GM13976 (cell line): ENCODE results near the gene PRR35.

ENCODE experiments used
- DNase-seq: peaks from one replicate; pipeline ENCODE4 v3.0.0; 2012; ENCODE audit warnings: low spot score
- CTCF ChIP-seq: IDR thresholded peaks from 2 replicates; pipeline ENCODE4 v1.5.1; 2012; ENCODE audit warnings: borderline replicate concordance, mild to moderate bottlenecking; ENCODE audit not compliant: insufficient read depth; ENCODE audit errors: extremely low read depth, missing control alignments, control extremely low read depth
- in situ Hi-C: fragments of 300-500 bp; cut with MboI; formaldehyde crosslinking; loops from one replicate; pipeline ENCODE4 v1.12.0; 2022; ENCODE audit warnings: low sequenced_read_pairs, mixed read lengths, inconsistent platforms; ENCODE audit not compliant: unreplicated experiment

Gene PRR35

GRCh38 chr16:558298-559020 lies 1.7 kb upstream of the PRR35 start:
- no peak for TF ChIP-seq CTCF
- peak; percentile 52 for DNase-seq
- in situ Hi-C loops: no loop called here

- in situ Hi-C loops: no loop called here
- no peak for DNase-seq
- no peak for TF ChIP-seq CTCF
Measured at GRCh38 chr16:559021-559380, 1.2 kb upstream of the PRR35 start.

GRCh38 chr16:559411-560203 lies 587 bp upstream of the PRR35 start:
- in situ Hi-C loops: no loop called here
- DNase-seq: peak; percentile 43
- TF ChIP-seq CTCF: no peak

GRCh38 chr16:560701-561412 lies 663 bp downstream of the PRR35 start:
- DNase-seq: peak; percentile 42
- TF ChIP-seq CTCF: no peak
- in situ Hi-C loops: no loop called here

GRCh38 chr16:561413-561794 lies 1.2 kb downstream of the PRR35 start:
- DNase-seq: no peak
- in situ Hi-C loops: no loop called here
- no peak for TF ChIP-seq CTCF
